Measurements from ENCODE around the gene CRMP1.

DNA sequence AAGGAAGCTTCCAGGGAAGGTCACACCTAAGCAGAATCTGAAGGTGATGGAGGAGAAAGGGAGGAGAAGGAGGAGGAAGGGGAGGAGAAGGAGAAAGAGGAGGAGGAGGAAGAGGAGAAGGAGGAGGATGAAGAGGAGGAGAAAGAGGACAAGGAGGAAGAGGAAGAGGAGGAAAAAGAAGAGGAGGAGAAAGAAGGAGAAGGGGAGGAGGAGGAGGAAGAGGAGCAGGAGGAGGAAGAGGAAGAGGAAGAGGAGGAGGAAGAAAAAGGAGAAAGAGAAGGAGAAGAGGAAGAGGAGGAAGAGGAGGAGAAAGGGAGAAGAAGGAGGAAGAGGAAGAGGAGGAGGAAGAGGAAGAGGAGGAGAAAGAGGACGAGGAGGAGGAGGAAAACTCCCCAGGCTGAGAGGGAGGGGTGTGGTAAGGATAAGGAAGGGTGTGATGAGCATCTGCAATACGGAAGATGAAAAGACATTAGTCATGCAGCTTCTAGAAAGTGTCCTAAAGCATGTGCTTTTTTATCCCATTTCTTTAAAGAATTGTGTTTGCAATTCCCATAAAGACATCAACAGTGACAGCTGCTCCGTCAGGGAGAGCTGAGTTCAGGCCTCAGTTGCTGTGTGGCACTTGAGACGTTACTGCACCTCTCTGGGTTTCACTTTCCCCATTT, 41.1 kb downstream of the CRMP1 start:
- no peak for TF ChIP-seq NFE2L1 (tag; IDR thresholded peaks at IDR 0.05; ENCODE audit: borderline replicate concordance, low read depth)
- no peak for TF ChIP-seq SMC3 (conservative IDR thresholded peaks at IDR 0.05; ENCODE audit: insufficient read depth, low read depth, low read length)
- TF ChIP-seq, protein P1, sequence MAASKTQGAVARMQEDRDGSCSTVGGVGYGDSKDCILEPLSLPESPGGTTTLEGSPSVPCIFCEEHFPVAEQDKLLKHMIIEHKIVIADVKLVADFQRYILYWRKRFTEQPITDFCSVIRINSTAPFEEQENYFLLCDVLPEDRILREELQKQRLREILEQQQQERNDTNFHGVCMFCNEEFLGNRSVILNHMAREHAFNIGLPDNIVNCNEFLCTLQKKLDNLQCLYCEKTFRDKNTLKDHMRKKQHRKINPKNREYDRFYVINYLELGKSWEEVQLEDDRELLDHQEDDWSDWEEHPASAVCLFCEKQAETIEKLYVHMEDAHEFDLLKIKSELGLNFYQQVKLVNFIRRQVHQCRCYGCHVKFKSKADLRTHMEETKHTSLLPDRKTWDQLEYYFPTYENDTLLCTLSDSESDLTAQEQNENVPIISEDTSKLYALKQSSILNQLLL (CRISPR knock-in tag; IDR thresholded peaks at IDR 0.05; ENCODE audit: borderline replicate concordance), result no peak
- no peak for TF ChIP-seq SMARCC2 (IDR thresholded peaks at IDR 0.05; ENCODE audit: low read depth)
- no peak for TF ChIP-seq ZBTB1 (CRISPR knock-in tag; IDR thresholded peaks at IDR 0.05; ENCODE audit: borderline replicate concordance, low read depth)
- TF ChIP-seq NRF1 (conservative IDR thresholded peaks at IDR 0.05 in 1 of 2, IDR thresholded peaks at IDR 0.05 in 1 of 2), result no peak
- no peak for TF ChIP-seq MAZ (CRISPR knock-in tag; conservative IDR thresholded peaks at IDR 0.05 in 1 of 2, IDR thresholded peaks at IDR 0.05 in 1 of 2)
- no peak for TF ChIP-seq PHB (CRISPR knock-in tag; IDR thresholded peaks at IDR 0.05)
